K562 (cell line): ENCODE measurements around the gene C6orf15. TPM values are rescaled to one million over a fixed set of nuclear protein-coding genes. Genes with fewer than 3 reads are reported as not detected.

ENCODE experiments used
- BACH1 ChIP-seq: fragments of 200-800 bp; sonication (Bioruptor generic); IDR thresholded peaks from 2 replicates; pipeline ENCODE4 v1.6.1; 2016; ENCODE audit warnings: missing genetic modification characterization, missing compliant biosample characterization
- DPF2 ChIP-seq: fragments of 450-650 bp; IDR thresholded peaks from 2 replicates; pipeline ENCODE4 v1.6.1; 2016
- JUN ChIP-seq, 2 experiments: sonication (generic) in 1 of 2; formaldehyde crosslinking in 1 of 2; IDR thresholded peaks; 2 replicates each; pipeline versions ENCODE4 v1.6.1 to v1.8.0; 2012 to 2022; ENCODE audit warnings: borderline replicate concordance in 2 of 2, mild to moderate bottlenecking in 2 of 2, improper control_type of control experiment in 1 of 2, low read depth in 1 of 2, low read length in 1 of 2, missing genetic modification reagents in 1 of 2
- MAZ ChIP-seq, 2 experiments: fragments of 450-650 bp in 1 of 2; sonication (generic) in 1 of 2; formaldehyde crosslinking; IDR thresholded peaks in 1 of 2; conservative IDR thresholded peaks in 1 of 2; 2 replicates each; pipeline versions ENCODE4 v1.4.0 to v1.5.0; 2020; ENCODE audit warnings: mild to moderate bottlenecking in 1 of 2, missing genetic modification reagents in 1 of 2
- MXI1 ChIP-seq: IDR thresholded peaks from 2 replicates; pipeline ENCODE4 v1.6.1; 2011; ENCODE audit warnings: low read depth, mild to moderate bottlenecking, improper control_type of control experiment, low read length
- NR2C2 ChIP-seq, 2 experiments: fragments of 200-800 bp in 1 of 2; sonication (Bioruptor generic) in 1 of 2; sonication (generic) in 1 of 2; formaldehyde crosslinking in 1 of 2; IDR thresholded peaks; 2 replicates each; pipeline versions ENCODE4 v1.6.1 to v1.8.0; 2016 to 2022; ENCODE audit warnings: mild to moderate bottlenecking in 1 of 2, missing compliant biosample characterization in 1 of 2, missing genetic modification characterization in 1 of 2, missing genetic modification reagents in 1 of 2
- NR3C1 ChIP-seq: sonication (generic); formaldehyde crosslinking; IDR thresholded peaks from 2 replicates; pipeline ENCODE4 v1.8.1; 2022; ENCODE audit warnings: missing genetic modification reagents
- PTBP1 ChIP-seq: fragments of 200-400 bp; formaldehyde crosslinking; IDR thresholded peaks from 2 replicates; pipeline ENCODE4 v1.6.1; 2017; ENCODE audit warnings: low read depth, low read length
- TCF3 ChIP-seq: sonication (generic); formaldehyde crosslinking; IDR thresholded peaks from 2 replicates; pipeline ENCODE4 v1.4.0; 2020; ENCODE audit warnings: mild to moderate bottlenecking, missing genetic modification reagents
- ZBTB8A ChIP-seq: fragments of 450-650 bp; IDR thresholded peaks from 2 replicates; pipeline ENCODE4 v1.6.1; 2018; ENCODE audit warnings: mild to moderate bottlenecking, moderate library complexity; ENCODE audit not compliant: partially characterized antibody
- ZKSCAN3 ChIP-seq: fragments of 250-450 bp; sonication (Bioruptor Pico); IDR thresholded peaks from 2 replicates; pipeline ENCODE4 v1.4.0; 2020
- ZNF146 ChIP-seq: IDR thresholded peaks from one replicate; pipeline ENCODE4 v1.6.1; 2018; ENCODE audit warnings: missing compliant biosample characterization; ENCODE audit not compliant: unreplicated experiment
- ZNF785 ChIP-seq: fragments of 250-450 bp; sonication (Bioruptor Pico); IDR thresholded peaks from 2 replicates; pipeline ENCODE4 v1.4.0; 2020; ENCODE audit warnings: mild to moderate bottlenecking
- ZZZ3 ChIP-seq: fragments of 450-650 bp; IDR thresholded peaks from 2 replicates; pipeline ENCODE4 v1.6.1; 2016; ENCODE audit warnings: antibody characterized with exemption, mild to moderate bottlenecking, moderate library complexity
- polyA plus RNA-seq, 8 experiments: library from polyadenylated mRNA; depleted of rRNA in 4 of 8; stranded (reverse) in 5 of 8; unstranded in 3 of 8; fragments of >200 nt; fragmentation: Nextera tagmentation in 2 of 8; fragmentation: Illumina TruSeq in 1 of 8; extraction: Ambion mirVana in 2 of 8; extraction: Trizol in 1 of 8; gene quantifications; 2 replicates each; pipeline versions ENCODE4 v1.2.1 to v1.2.3, GENCODE V29; 2011 to 2014; ENCODE audit warnings: inconsistent platforms in 1 of 8, missing spikeins in 1 of 8
- total RNA-seq, 7 experiments: library from RNA; depleted of rRNA in 6 of 7; stranded (reverse); fragments of >200 nt in 6 of 7; fragmentation: Illumina TruSeq in 2 of 7; extraction: Trizol in 2 of 7; gene quantifications; 2 replicates each; pipeline versions ENCODE4 v1.2.1 to v1.2.3, GENCODE V29; 2011 to 2021; ENCODE audit warnings: low replicate concordance in 1 of 7
- TF ChIP-seq, protein P1 (sequence below), 3 experiments: fragments of 200-800 bp in 1 of 3; sonication (Bioruptor generic) in 1 of 3; sonication (generic) in 1 of 3; formaldehyde crosslinking in 1 of 3; IDR thresholded peaks; 2 replicates each; pipeline versions ENCODE4 v1.6.1 to v1.8.0; 2016 to 2022; ENCODE audit warnings: mild to moderate bottlenecking in 2 of 3, missing compliant biosample characterization in 2 of 3, missing genetic modification characterization in 2 of 3, missing genetic modification reagents in 1 of 3
- TF ChIP-seq, protein P2 (sequence below): fragments of 450-650 bp; IDR thresholded peaks from 2 replicates; pipeline ENCODE4 v1.6.1; 2017; ENCODE audit warnings: antibody characterized with exemption
- TF ChIP-seq, protein P3 (sequence below), 2 experiments: fragments of 450-650 bp in 1 of 2; sonication (generic) in 1 of 2; formaldehyde crosslinking in 1 of 2; IDR thresholded peaks in 1 of 2; conservative IDR thresholded peaks in 1 of 2; 2 replicates each; pipeline versions ENCODE4 v1.6.1 to v1.8.1; 2016 to 2023; ENCODE audit warnings: mild to moderate bottlenecking in 2 of 2, moderate library complexity in 2 of 2, inconsistent platforms in 1 of 2, missing genetic modification reagents in 1 of 2
- TF ChIP-seq, protein P4 (sequence below), 2 experiments: fragments of 450-650 bp; IDR thresholded peaks; 2 replicates each; pipeline ENCODE4 v1.6.1; 2018; ENCODE audit warnings: mild to moderate bottlenecking in 2 of 2, low read depth in 1 of 2; ENCODE audit not compliant: partially characterized antibody in 2 of 2

C6orf15 gene
- total and polyA plus RNA-seq, 9 of the 15 experiments (the other 6 are each of a cell fraction or from before 2014, with no cell fraction given): not detected

DNA sequence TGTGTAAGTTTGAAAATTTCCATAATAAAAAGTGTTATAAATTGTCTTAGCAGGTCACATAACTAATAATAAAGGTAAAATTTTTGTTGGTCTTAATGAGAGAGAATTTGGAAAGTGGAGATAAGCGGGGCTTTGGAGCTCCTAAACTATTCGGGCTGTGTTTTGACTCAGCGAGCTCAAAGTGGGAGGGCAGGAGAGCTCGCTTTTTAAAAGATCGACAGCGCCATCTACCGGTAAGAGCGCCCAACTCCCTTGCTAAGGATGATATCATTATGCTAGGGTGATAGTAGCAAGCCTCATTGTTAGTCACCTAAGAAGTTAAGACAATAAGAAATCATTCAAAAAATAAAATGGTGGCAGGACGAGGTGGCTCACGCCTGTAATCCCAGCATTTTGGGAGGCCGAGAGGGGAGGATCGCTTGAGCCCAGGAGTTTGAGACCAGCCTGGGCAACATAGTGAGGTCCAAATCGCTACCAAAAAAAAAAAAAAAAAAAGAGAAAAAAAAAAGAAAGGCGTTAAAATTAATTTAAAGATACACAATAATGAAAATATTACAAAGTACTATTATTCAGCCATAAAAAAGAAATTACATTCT, 24.8 kb downstream of the C6orf15 start (continued):
- no peak for TF ChIP-seq MXI1
- TF ChIP-seq ZZZ3: no peak
- no peak for TF ChIP-seq ZBTB8A
- no peak for TF ChIP-seq DPF2
- peak in 1 of 2 experiments; percentile 51; a peak in 1 of 4 replicates for TF ChIP-seq MAZ (CRISPR knock-in tag; conservative IDR thresholded peaks at IDR 0.05 in 1 of 2, IDR thresholded peaks at IDR 0.05 in 1 of 2)
- no peak for TF ChIP-seq ZKSCAN3 (CRISPR knock-in tag)
- no peak for TF ChIP-seq PTBP1
- no peak for TF ChIP-seq NR3C1 (CRISPR knock-in tag)
- no peak for TF ChIP-seq BACH1 (tag)
- TF ChIP-seq NR2C2 (CRISPR knock-in tag; IDR thresholded peaks at IDR 0.05): no peak
- TF ChIP-seq NR2C2 (tag; IDR thresholded peaks at IDR 0.05): no peak; the same call in 1 of the 2 replicates
- TF ChIP-seq, protein P1, sequence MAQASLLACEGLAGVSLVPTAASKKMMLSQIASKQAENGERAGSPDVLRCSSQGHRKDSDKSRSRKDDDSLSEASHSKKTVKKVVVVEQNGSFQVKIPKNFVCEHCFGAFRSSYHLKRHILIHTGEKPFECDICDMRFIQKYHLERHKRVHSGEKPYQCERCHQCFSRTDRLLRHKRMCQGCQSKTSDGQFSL (CRISPR knock-in tag; IDR thresholded peaks at IDR 0.05): no peak
- TF ChIP-seq, protein P1 (tag; IDR thresholded peaks at IDR 0.05): peak in 1 of 2 experiments; percentile 29; a peak in 1 of 4 replicates
- 0 out of 2 replicates have a peak, but pooled peaks have one; percentile 26 for TF ChIP-seq JUN (IDR thresholded peaks at IDR 0.05; ENCODE audit: borderline replicate concordance, low read depth, low read length)
- TF ChIP-seq JUN (CRISPR knock-in tag; IDR thresholded peaks at IDR 0.05; ENCODE audit: borderline replicate concordance): no peak
- TF ChIP-seq, protein P2, sequence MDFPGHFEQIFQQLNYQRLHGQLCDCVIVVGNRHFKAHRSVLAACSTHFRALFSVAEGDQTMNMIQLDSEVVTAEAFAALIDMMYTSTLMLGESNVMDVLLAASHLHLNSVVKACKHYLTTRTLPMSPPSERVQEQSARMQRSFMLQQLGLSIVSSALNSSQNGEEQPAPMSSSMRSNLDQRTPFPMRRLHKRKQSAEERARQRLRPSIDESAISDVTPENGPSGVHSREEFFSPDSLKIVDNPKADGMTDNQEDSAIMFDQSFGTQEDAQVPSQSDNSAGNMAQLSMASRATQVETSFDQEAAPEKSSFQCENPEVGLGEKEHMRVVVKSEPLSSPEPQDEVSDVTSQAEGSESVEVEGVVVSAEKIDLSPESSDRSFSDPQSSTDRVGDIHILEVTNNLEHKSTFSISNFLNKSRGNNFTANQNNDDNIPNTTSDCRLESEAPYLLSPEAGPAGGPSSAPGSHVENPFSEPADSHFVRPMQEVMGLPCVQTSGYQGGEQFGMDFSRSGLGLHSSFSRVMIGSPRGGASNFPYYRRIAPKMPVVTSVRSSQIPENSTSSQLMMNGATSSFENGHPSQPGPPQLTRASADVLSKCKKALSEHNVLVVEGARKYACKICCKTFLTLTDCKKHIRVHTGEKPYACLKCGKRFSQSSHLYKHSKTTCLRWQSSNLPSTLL: no peak
- TF ChIP-seq TCF3 (CRISPR knock-in tag): no peak
- TF ChIP-seq ZNF785 (CRISPR knock-in tag): no peak
- TF ChIP-seq, protein P3, sequence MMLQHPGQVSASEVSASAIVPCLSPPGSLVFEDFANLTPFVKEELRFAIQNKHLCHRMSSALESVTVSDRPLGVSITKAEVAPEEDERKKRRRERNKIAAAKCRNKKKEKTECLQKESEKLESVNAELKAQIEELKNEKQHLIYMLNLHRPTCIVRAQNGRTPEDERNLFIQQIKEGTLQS (IDR thresholded peaks at IDR 0.05): no peak; the same call in 1 of the 2 replicates
- TF ChIP-seq, protein P3 (CRISPR knock-in tag; conservative IDR thresholded peaks at IDR 0.05): peak; percentile 53; the same call in 1 of the 2 replicates
- no peak for TF ChIP-seq ZNF146 (CRISPR knock-in tag)
- TF ChIP-seq, protein P4, sequence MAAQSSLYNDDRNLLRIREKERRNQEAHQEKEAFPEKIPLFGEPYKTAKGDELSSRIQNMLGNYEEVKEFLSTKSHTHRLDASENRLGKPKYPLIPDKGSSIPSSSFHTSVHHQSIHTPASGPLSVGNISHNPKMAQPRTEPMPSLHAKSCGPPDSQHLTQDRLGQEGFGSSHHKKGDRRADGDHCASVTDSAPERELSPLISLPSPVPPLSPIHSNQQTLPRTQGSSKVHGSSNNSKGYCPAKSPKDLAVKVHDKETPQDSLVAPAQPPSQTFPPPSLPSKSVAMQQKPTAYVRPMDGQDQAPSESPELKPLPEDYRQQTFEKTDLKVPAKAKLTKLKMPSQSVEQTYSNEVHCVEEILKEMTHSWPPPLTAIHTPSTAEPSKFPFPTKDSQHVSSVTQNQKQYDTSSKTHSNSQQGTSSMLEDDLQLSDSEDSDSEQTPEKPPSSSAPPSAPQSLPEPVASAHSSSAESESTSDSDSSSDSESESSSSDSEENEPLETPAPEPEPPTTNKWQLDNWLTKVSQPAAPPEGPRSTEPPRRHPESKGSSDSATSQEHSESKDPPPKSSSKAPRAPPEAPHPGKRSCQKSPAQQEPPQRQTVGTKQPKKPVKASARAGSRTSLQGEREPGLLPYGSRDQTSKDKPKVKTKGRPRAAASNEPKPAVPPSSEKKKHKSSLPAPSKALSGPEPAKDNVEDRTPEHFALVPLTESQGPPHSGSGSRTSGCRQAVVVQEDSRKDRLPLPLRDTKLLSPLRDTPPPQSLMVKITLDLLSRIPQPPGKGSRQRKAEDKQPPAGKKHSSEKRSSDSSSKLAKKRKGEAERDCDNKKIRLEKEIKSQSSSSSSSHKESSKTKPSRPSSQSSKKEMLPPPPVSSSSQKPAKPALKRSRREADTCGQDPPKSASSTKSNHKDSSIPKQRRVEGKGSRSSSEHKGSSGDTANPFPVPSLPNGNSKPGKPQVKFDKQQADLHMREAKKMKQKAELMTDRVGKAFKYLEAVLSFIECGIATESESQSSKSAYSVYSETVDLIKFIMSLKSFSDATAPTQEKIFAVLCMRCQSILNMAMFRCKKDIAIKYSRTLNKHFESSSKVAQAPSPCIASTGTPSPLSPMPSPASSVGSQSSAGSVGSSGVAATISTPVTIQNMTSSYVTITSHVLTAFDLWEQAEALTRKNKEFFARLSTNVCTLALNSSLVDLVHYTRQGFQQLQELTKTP (IDR thresholded peaks at IDR 0.05; ENCODE audit: low read depth in 1 of 2, partially characterized antibody in 2 of 2): no peak
